Left lobe of liver (tissue), 2 donors: ENCODE results near the gene ATP7B. TPM values are rescaled to one million over a fixed set of nuclear protein-coding genes. Genes with fewer than 3 reads are reported as not detected.
A peak's percentile ranks its signal among the peaks of the same experiment; 100 is the strongest.
"Not testable (repeated sequence)": the region's sequence is repeated elsewhere in the genome, so short reads cannot be mapped to it uniquely, and the experiment has no call there.

Experiments
- ATAC-seq: fragments of 200-7000 bp; cut with Tn5 transposase; one replicate; pipeline ENCODE4 v1.9.1; 2020; ENCODE audit warnings: mild to moderate bottlenecking, moderate library complexity
- DNase-seq: peaks from one replicate; pipeline ENCODE4 v3.0.0-alpha.2; 2020; ENCODE audit warnings: low spot score
- total RNA-seq: library from RNA; stranded (reverse); gene quantifications from one replicate; pipeline ENCODE4 v1.2.1, GENCODE V29; 2021
- donor health status: DM: no; HTN: no; CAD: no; lungs with moderate emphysema.
- donor health status: DM: no; HTN: yes; CAD: no.

Gene ATP7B
- total RNA-seq, 1 donor from 2014 or later, result 32.2 TPM

- DNase-seq (no peak), ATAC-seq (peak; percentile 8)
Measured at GRCh38 chr13:52006523-52007245, 4.6 kb downstream of the ATP7B start.

DNA sequence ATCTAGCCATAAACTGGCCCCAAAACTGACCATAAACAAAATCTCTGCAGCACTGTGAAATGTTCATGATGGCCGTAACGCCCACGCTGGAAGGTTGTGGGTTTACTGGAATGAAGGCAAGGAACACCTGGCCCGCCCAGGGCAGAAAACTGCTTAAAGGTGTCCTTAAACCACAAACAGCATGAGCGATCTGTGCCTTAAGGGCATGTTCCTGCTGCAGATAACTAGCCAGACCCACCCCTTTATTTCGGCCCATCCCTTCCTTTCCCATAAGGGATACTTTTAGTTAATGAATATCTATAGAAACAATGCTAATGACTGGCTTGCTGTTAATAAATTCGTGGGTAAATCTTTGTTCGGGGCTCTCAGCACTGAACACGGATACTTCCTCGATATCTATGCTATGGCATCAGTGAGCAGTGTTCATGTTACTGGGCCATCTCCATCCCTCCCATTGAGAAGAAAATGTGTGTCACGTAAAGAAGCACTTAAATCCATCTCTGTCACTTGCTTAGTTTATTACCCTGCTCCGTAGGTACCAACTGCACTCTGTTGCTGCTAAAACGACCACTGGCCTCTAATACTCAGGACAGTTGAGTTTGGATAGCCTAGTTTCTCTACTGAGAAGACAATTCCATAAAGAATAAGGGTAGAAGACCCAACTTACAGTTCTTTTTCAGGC is 5.3 kb downstream of the ATP7B start:
- no peak for DNase-seq
- ATAC-seq, result no peak

DNA sequence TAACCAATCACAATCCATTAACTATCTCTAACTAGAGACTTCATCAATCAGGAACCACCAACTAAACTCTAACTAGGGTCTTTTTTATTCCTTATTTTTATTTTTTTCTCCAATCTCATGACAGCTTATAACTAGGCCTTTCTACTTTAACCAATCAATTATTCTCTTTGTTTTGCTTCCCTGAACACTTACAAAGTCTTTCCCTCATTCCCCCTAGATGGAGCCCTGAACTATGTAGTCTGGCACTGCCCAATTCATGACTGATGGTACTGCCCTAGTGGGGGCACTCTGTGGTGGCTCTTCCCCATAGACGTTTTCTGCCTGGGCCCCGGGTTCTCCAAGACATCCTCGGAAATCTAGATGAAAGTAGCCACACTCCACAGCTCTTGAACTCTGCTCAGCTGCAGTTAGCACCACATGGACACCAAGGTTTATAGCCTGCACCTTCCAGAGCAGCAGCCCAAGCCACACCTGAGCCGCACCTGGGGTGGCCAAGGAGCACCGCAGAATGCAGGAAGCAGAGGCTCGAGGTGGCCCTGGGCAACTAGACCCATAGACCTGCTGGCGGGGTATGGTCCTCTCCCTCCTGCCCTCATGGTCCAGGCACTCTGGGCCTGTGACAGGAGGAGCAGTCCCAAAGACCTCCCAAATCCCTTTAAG is 6.6 kb downstream of the ATP7B start:
- DNase-seq, result no peak
- peak; percentile 49 for ATAC-seq

DNA sequence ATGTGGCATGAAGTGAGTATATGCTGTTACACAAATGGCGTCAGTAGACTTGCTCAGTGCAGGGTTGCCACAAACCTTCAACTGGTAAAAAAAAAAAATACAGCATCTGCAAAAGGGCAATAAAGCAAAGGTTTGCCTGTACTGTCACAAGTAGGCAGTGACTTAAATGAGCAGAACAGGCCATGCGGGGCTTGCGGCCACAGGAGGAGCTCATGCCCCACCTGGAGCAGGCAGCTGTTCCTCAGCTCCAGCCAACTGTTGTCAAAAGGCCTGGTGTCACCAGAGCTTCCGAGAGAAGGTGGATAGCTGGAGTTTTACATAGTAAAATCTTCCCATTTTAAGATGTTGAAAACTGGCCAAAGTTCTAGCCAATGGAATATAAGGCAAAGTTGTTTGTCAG is 7.7 kb downstream of the ATP7B start:
- no peak for DNase-seq
- no peak for ATAC-seq

GRCh38 chr13:52002361-52002760 is 8.9 kb downstream of the ATP7B start:
- no peak for ATAC-seq
- no peak for DNase-seq

- no peak for DNase-seq
- peak; percentile 34 for ATAC-seq
Measured at GRCh38 chr13:52001120-52001731, 10.0 kb downstream of the ATP7B start.

DNA sequence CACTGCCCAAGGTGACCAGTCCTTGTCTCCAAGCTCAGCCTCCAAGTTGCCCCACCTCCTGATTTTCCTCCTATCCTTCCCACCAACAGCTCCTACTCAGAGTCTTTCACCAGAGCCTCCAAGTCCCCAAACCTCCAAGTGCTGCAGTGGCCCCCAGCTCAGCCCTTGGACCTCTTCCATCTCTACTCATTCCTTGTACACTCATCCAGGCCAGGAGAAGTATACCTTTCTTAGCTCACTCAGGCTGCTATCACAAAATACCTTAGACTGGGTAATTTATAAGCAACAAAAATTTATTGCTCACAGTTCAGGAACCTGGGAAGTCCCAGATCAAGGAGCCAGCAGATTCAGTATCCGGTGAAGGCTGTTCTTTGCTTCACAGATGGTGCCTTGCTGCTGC is 11.3 kb downstream of the ATP7B start:
- no peak for ATAC-seq
- DNase-seq, result no peak

DNA sequence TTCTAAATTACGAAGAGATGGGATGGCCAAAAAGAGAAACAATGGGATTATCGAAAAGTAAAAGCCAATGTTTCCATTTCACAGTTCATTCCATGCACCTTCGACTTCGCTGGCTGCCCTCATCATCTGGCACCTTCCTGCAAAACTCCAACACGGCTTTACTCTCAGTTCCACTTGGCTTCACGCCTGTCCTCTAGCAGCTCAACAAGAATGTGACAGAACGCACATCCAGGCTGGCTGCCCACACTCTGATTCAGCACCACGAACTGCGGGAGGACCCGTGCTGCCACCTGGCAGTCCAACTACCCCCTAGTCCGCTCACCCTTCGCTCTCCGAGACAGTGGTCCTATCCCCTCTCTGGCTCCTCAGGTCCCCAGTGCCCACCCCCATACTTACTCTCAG is 11.7 kb downstream of the ATP7B start:
- peak; percentile 69 for ATAC-seq
- DNase-seq, result peak; percentile 93

DNA sequence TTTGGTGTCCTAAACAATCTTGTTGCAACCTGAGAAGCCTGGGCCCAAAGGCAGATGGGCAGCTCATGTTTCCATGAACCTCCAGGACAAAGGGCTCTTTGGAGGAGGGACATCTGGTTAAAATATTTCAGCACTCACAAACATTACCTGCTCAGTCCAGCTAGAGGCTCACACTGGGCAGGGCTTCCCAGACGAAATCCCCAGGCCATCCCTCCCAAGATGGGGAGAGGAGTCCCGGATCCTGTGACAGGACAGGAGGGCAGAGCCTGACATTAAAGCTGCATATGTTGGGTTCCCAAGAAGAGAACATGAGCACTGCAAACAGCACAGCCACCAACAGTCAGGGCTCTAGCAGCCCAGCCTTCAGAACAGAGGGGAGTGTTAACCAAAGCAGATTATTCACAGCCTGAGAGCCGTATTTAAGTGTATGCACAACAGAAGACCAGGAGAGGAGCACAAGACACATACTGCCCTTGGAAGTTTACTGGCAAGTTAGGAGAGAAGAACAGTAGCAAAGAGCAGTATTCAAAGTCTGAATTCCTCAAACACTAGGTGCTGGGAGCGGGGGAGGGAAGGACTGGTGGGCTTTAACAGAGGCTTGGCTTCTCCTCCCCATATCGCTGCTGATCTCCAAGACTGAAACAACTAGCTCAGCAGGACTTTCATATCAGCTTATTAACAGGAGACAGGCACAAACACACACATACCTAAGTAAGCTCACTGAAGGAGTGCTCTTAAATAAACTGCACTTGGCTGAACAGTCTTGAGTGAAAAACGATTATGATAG is 12.3 kb downstream of the ATP7B start:
- ATAC-seq, result peak; percentile 60

GRCh38 chr13:51997641-51998330 is 13.5 kb downstream of the ATP7B start:
- no peak for DNase-seq

More for the DNA sequence above, 12.3 kb downstream of the ATP7B start:
- DNase-seq, result peak; percentile 71

GRCh38 chr13:51997186-51997585 is 14.1 kb downstream of the ATP7B start:
- no peak for ATAC-seq
- DNase-seq, result no peak

More at GRCh38 chr13:51997641-51998330, 13.5 kb downstream of the ATP7B start:
- no peak for ATAC-seq

DNA sequence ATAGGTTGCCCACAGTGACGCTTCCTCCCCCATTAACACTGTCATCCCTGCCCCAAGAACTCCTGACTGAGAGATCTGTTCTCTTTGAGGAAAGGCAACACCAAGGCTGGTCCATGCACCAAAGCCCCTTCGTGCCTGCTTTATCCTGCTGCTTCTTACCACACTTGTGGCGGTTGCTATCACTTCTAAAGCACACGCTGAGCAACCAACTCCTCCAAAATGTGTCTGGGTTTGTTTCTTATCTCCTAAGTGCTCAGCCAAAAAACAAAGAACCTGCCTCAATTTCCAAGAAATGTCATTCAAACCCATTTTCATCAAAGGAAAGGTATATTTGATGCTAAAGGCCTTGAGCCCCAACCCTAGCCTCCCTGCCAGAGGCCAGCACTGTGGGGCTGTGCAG is 14.6 kb downstream of the ATP7B start:
- ATAC-seq, result no peak

GRCh38 chr13:51995677-51996551 is 15.3 kb downstream of the ATP7B start:
- DNase-seq (peak; percentile 93), ATAC-seq (peak; percentile 81)

More for the DNA sequence above, 14.6 kb downstream of the ATP7B start:
- no peak for DNase-seq

DNA sequence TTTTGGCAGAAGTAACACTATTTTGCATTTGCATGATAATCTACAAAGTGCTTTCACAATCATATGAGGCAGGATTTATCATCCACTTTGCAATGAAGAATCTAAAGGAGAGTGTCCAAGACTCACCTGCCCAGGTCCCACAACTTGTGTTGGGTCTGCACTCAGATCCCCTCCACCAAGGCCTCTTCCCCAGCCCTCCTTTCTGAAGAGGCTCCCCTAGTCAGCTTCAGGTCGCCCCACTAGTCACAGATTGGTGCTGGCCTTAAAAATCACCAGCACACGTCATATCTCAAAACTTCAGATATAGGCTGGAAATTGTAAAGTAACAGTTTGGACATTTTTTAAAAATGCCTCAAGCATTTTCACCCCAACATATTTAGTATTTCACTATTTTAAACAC is 17.5 kb downstream of the ATP7B start:
- ATAC-seq (no peak), DNase-seq (no peak)

DNA sequence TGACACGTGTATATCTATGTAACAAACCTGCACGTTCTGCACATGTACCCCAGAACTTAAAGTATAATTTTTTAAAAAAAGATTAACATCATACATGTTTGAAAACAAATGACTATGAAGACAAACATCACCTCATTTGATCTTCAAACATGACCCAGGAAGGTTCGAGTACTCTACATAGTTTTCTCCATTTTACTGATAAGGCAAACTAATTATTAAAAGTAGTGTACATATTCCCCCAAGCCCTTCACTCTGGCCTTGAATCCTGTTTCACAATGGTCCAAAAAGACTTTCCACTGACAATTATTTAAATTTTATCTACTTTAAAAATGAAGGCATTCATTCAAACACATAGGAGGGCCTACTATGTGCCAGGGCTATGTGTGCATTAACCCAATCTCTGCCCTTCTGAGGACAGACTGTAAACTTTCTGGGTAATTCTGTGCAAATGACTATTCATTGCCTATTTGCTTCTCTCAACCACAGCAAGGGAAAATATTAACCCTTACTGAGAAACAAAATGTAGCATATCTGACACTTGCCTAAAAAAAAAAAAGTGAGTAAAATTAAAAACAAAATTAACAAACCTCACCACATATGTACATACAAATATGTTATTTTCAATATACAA is 22.1 kb downstream of the ATP7B start:
- ATAC-seq, result peak; percentile 33

GRCh38 chr13:51984904-51985303 is 26.3 kb downstream of the ATP7B start:
- not testable (repeated sequence) for ATAC-seq, DNase-seq

More for the DNA sequence above, 22.1 kb downstream of the ATP7B start:
- no peak for DNase-seq

DNA sequence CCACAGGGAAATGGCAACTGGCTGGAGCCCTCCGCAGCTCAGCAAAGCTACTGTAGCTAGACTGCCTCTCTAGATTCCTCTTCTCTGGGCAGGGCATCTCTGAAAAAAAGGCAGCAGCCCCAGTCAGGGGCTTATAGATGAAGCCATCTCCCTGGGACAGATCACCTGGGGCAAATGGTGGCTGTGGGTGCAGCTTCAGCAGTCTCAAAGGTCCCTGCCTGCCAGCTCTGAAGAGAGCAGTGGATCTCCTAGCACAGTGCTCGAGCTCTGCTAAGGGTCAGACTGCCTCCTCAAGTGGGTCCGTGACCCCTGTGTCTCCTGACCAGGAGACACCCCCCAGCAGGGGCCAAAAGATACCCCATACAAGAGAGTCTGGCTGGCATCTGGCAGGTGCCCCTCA is 28.0 kb downstream of the ATP7B start:
- not testable (repeated sequence) for DNase-seq, ATAC-seq

DNA sequence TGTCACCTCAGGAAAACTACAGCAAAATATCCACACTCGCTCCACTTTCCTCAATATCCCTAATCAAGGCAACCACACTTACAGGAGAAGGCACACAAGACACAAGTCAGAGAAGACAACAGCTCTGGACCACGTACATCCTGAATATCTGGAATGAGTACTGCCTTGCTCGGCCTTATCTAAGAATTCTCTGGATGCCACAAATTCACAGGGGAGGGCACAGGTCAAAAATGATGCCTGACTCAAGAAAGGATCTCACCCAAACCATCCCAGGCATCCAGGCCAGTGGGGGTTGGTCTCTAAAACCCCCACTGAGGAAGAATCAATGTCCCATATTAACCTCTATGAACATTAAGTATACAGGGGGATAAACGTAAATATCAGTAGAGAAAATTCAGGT is 29.9 kb downstream of the ATP7B start:
- ATAC-seq, result no peak
- DNase-seq, result no peak
